ENCODE results near the gene ARHGEF28. TPM values are rescaled to one million over a fixed set of nuclear protein-coding genes. Genes with fewer than 3 reads are reported as not detected.

Gene ARHGEF28
- total RNA-seq, 6 donors from 2014 or later: 14.4 to 47.1 (median 24.4) TPM

GRCh38 chr5:73793911-73794310 lies 167.9 kb downstream of the ARHGEF28 start:
- no peak overlapping the region for H3K4me3 ChIP-seq
- ATAC-seq (ENCODE audit: low FRiP score in 2 of 2) (no peak), DNase-seq (no peak)
- WGBS, 2 donors: 59 to 81% methylated on average over 5 of the region's 5 CpGs
- no peak overlapping the region for H3K27ac ChIP-seq
- no peaks in the 10 kb centered on the region for H3K9me3 ChIP-seq
- H3K36me3 ChIP-seq: no peaks in the 10 kb centered on the region
- TF ChIP-seq EP300 (IDR thresholded peaks at IDR 0.05): no peak
- TF ChIP-seq POLR2AphosphoS5 (IDR thresholded peaks at IDR 0.05): no peak
- peaks cover 4 to 10% (median 8%) of the 10 kb centered on the region in 4 donors for H3K4me1 ChIP-seq
- H3K27me3 ChIP-seq: no peaks in the 10 kb centered on the region

DNA sequence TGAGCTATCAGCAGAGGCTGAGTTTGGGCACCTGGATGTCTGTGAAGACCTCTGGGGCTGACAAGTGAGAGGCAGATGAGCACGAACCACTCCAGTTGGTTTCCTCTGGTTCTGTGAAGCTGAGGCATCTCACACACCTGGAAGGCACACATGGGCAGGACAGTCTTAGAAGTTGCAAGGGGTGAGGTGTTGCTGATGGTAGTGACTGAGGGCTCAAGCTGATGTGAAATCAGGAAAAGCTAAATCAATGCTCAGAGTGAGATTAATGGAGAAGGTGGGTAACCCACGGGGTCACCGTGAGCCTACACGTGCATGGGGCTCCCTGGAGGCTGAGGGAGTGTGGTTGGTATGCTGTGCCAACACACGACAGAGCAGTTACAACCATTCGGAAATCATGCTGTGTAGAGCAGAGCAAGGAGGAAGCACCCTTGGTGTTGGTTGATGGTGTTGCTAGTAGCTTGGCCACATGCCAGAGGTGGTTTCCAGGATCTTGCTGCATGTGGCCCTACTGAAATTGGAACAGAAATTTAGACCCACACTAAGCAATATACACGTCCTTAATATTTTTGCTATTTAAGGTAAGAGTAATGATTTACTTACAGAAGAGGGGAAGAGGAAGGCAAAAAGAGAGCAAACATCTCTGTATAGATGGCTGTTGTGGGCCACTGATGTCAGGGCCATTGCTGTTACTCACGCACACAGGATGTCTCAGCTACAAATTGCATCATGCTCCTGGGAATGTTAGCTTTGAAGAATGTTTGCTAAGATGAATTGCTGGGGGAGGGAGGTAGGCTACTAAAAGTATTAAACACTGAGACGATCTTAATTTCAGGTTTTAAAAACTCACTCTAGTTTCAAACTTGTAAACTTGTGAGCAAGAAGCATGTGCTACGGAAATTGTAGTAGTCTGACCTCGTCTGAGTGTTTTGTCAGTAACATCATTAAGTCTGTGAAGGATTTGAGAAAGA lies 170.5 kb downstream of the ARHGEF28 start:
- Histone ChIP-seq H3K4me1 (peaks cover 4 to 10% (median 8%) of the 10 kb centered on the region in 4 donors), H3K27me3 (no peaks in the 10 kb centered on the region), H3K27ac (peak overlapping the region in 3 of 4 donors; percentile 9 to 38 (median 20)), H3K9me3 (no peaks in the 10 kb centered on the region), H3K36me3 (no peaks in the 10 kb centered on the region), H3K4me3 (no peak overlapping the region)
- 35 to 40% methylated on average over 11 of the region's 11 CpGs for WGBS, 2 donors
- no peak for TF ChIP-seq POLR2AphosphoS5 (IDR thresholded peaks at IDR 0.05)
- no peak for TF ChIP-seq POLR2A (IDR thresholded peaks at IDR 0.05)
- TF ChIP-seq, protein P1, sequence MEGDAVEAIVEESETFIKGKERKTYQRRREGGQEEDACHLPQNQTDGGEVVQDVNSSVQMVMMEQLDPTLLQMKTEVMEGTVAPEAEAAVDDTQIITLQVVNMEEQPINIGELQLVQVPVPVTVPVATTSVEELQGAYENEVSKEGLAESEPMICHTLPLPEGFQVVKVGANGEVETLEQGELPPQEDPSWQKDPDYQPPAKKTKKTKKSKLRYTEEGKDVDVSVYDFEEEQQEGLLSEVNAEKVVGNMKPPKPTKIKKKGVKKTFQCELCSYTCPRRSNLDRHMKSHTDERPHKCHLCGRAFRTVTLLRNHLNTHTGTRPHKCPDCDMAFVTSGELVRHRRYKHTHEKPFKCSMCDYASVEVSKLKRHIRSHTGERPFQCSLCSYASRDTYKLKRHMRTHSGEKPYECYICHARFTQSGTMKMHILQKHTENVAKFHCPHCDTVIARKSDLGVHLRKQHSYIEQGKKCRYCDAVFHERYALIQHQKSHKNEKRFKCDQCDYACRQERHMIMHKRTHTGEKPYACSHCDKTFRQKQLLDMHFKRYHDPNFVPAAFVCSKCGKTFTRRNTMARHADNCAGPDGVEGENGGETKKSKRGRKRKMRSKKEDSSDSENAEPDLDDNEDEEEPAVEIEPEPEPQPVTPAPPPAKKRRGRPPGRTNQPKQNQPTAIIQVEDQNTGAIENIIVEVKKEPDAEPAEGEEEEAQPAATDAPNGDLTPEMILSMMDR (IDR thresholded peaks at IDR 0.05): no peak
- TF ChIP-seq EP300 (IDR thresholded peaks at IDR 0.05): no peak
- DNase-seq (peak in 1 of 2 donors; percentile 56), ATAC-seq (ENCODE audit: low FRiP score in 2 of 2) (peak; percentile 57 to 68)

GRCh38 chr5:73797132-73797510 lies 171.1 kb downstream of the ARHGEF28 start:
- no peaks in the 10 kb centered on the region for H3K36me3 ChIP-seq
- WGBS, 2 donors: 92 to 94% methylated on average over 1 of the region's 1 CpG
- DNase-seq (no peak), ATAC-seq (ENCODE audit: low FRiP score in 2 of 2) (no peak)
- H3K9me3 ChIP-seq: no peaks in the 10 kb centered on the region
- peak overlapping the region in 1 of 4 donors; percentile 4 for H3K27ac ChIP-seq
- TF ChIP-seq EP300 (IDR thresholded peaks at IDR 0.05) (no peak), POLR2A (IDR thresholded peaks at IDR 0.05) (no peak), POLR2AphosphoS5 (IDR thresholded peaks at IDR 0.05) (no peak)
- peaks cover 4 to 10% (median 8%) of the 10 kb centered on the region in 4 donors for H3K4me1 ChIP-seq
- no peak overlapping the region for H3K4me3 ChIP-seq
- H3K27me3 ChIP-seq: no peaks in the 10 kb centered on the region

- DNase-seq: no peak
- Histone ChIP-seq H3K27ac (no peak overlapping the region), H3K4me1 (peaks cover 4 to 10% (median 8%) of the 10 kb centered on the region in 4 donors), H3K36me3 (no peaks in the 10 kb centered on the region), H3K4me3 (no peak overlapping the region), H3K27me3 (no peaks in the 10 kb centered on the region), H3K9me3 (no peaks in the 10 kb centered on the region)
- WGBS, 2 donors: 92 to 96% methylated on average over 3 of the region's 3 CpGs
- TF ChIP-seq, protein P1 (IDR thresholded peaks at IDR 0.05): no peak
- no peak for TF ChIP-seq POLR2A (IDR thresholded peaks at IDR 0.05)
- TF ChIP-seq POLR2AphosphoS5 (IDR thresholded peaks at IDR 0.05): no peak
- no peak for TF ChIP-seq EP300 (IDR thresholded peaks at IDR 0.05)
- ATAC-seq (ENCODE audit: low FRiP score in 2 of 2): no peak
Observed at GRCh38 chr5:73799401-73799972, 173.5 kb downstream of the ARHGEF28 start.

GRCh38 chr5:73801686-73802085 lies 175.7 kb downstream of the ARHGEF28 start:
- no peak for TF ChIP-seq POLR2A (IDR thresholded peaks at IDR 0.05)
- TF ChIP-seq POLR2AphosphoS5 (IDR thresholded peaks at IDR 0.05): no peak
- TF ChIP-seq, protein P1 (IDR thresholded peaks at IDR 0.05): no peak
- TF ChIP-seq EP300 (IDR thresholded peaks at IDR 0.05): no peak
- H3K27ac ChIP-seq: no peak overlapping the region
- H3K27me3 ChIP-seq: no peaks in the 10 kb centered on the region
- no peaks in the 10 kb centered on the region for H3K36me3 ChIP-seq
- no peak for ATAC-seq (ENCODE audit: low FRiP score in 2 of 2)
- no peaks in the 10 kb centered on the region for H3K9me3 ChIP-seq
- 88 to 95% methylated on average over 2 of the region's 2 CpGs for WGBS, 2 donors
- no peak for DNase-seq
- H3K4me3 ChIP-seq: no peak overlapping the region
- H3K4me1 ChIP-seq: peaks cover 0 to 3% (median under 1%) of the 10 kb centered on the region in 4 donors

Measured in upper lobe of left lung (tissue), 6 donors.